Breast epithelium (tissue), 3 donors: Measurements from ENCODE around the gene IFRD1.

Experiments
- CTCF ChIP-seq, 3 donors: fragments of 450-650 bp; IDR thresholded peaks; one replicate each; pipeline ENCODE4 v1.5.1; 2016 to 2017; ENCODE audit warnings: antibody characterized with exemption in 3 of 3, mild to moderate bottlenecking in 3 of 3, moderate library complexity in 3 of 3
- POLR2AphosphoS5 ChIP-seq, 3 donors: sonication (generic); formaldehyde crosslinking; IDR thresholded peaks; one replicate each; pipeline ENCODE4 v1.6.1; 2017; ENCODE audit warnings: antibody characterized with exemption in 3 of 3

DNA sequence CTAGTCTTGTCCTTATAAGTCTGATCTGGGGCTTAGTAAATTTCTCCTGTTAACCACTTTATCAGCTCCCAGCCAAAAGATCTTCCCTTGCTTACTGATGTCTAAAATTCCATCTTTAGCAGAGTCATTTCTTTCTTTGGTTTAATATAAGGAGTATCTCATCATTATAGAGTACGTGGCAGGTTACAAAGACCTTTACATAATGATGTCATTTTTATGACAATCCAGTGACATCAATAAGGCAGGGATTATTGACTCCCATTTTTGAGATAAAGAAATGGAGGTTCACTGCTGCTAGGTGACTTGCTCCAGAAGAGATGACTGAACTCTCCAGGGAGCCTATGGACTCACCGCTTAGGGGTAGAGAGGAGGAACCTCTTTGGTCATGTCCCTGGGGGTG, 8.1 kb upstream of the IFRD1 start:
- TF ChIP-seq CTCF (IDR thresholded peaks at IDR 0.05) = no peak
- TF ChIP-seq POLR2AphosphoS5 (IDR thresholded peaks at IDR 0.05) = no peak
